Measurements from ENCODE around the gene TPT1.

GRCh38 chr13:45361596-45362206 is 20.7 kb upstream of the TPT1 start:
- TF ChIP-seq, protein P1, sequence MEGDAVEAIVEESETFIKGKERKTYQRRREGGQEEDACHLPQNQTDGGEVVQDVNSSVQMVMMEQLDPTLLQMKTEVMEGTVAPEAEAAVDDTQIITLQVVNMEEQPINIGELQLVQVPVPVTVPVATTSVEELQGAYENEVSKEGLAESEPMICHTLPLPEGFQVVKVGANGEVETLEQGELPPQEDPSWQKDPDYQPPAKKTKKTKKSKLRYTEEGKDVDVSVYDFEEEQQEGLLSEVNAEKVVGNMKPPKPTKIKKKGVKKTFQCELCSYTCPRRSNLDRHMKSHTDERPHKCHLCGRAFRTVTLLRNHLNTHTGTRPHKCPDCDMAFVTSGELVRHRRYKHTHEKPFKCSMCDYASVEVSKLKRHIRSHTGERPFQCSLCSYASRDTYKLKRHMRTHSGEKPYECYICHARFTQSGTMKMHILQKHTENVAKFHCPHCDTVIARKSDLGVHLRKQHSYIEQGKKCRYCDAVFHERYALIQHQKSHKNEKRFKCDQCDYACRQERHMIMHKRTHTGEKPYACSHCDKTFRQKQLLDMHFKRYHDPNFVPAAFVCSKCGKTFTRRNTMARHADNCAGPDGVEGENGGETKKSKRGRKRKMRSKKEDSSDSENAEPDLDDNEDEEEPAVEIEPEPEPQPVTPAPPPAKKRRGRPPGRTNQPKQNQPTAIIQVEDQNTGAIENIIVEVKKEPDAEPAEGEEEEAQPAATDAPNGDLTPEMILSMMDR (IDR thresholded peaks at IDR 0.05): no peak
- TF ChIP-seq EZH2 (IDR thresholded peaks at IDR 0.05; ENCODE audit: borderline replicate concordance, insufficient read depth, low read depth, low read length, poor library complexity, severe bottlenecking): no peak
